Measurements from ENCODE around the gene BMPER.

DNA sequence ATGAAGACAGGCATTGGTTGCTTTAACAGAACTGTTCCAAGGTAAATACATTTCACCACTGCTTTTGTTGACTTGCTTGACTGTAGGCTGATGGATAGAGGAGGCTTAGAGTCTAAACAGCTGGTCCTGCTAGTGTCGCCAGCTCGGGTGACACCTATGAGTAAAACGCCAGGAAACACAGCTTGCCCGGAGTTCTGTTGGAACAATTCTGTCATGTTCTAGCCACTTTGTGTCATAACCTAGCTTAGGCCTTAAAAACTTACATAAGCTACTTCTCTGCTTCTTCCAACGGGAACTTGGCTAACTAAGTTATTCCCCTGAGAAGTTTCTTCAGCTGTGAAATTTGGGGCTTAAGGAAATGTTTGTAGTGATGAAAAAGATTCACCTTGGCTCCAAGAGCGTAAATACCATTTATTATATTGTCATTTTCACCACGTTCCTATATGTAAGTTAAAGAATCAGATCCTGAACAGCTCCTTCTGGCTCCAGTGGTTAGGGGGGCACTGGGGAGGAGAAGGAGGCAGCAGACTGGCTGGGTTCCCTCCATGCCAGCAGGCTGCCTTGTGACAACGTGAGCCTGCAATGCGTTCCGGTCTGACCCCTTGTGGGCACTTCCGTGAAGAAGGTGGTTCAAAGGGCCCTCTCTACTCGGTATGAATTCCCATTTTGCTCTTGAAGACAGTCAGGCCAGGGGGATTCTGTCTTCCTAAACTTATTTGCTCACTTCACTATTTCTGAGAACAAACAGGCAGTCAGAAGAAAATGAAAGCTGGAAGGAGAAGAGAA lies 253.2 kb downstream of the BMPER start:
- TF ChIP-seq CTCF (IDR thresholded peaks at IDR 0.05) (no peak), POLR2A (IDR thresholded peaks at IDR 0.05) (no peak), POLR2AphosphoS5 (IDR thresholded peaks at IDR 0.05) (peak; percentile 59 to 68)

Data from upper lobe of left lung (tissue), 4 donors.